ENCODE data around the gene SMIM43. TPM values are rescaled to one million over a fixed set of nuclear protein-coding genes. Genes with fewer than 3 reads are reported as not detected.
"Not testable (repeated sequence)": the region's sequence is repeated elsewhere in the genome, so short reads cannot be mapped to it uniquely, and the experiment has no call there.

SMIM43 gene
- total RNA-seq, 1 donor from 2014 or later: not detected

DNA sequence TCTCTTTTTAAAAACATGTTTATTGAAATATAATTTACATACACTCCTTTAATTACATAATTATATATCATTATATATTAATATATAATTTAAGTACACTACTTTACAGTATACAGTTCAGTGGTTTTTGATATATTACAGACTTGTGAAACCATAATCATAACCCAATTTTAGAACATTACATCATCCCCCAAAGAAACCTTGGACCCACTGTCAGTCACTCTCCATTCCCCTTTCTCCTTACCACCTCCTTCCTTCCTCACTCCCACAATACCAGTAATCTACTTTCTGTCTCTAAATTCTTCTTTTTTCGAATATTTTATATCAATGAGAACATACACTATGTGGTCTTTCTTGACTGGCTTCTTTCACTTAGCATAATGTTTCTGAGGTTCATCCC lies 18.2 kb upstream of the SMIM43 start:
- DNase-seq (ENCODE audit: low spot score): no peak

DNA sequence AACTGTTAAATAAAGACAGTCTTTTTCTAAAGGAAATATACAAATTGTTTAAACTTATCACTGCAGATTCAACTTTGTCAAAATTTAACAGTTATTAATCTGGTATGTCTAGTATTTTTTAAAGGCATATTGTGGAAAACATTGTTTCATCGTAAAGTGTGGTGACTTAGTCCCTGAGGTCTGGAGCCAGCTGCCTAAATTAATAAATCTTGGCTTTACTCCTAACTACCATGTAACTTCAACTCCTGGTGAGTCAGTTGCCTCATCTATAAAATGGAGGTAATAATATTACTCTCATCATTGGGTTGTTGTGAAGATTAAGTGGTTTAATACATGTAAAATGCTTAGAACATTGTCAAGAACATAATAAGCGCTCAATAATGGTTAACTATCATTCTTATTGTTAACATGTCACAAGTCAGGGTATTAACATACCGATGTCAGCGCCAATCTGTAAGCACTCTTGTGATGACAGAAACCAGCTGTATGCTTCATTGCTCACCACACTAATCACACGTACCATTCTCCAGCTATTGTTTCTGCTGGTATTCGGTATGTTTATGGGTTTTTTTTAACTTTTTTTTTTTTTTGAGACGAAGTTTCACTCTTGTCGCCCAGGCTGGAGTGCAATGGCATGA lies 14.1 kb upstream of the SMIM43 start:
- no peak for DNase-seq (ENCODE audit: low spot score)

DNA sequence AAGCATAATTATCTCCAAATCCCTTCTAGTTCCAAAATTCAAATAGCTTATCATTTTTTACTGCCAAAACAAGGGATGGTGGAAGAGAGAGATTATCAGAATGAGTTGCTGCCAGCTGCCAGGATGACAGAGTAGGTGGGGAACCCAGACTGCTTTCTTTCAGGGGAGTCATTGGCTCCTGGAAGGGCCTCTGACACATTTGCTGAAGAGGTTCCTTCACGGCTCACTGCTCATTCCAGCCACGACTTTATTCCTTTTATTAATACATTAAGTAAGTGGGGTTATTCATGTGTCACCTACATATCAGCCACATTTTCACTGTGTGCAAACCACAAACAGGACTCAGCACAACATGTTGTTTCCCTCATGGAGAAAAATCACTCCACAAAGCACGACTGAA lies 12.7 kb upstream of the SMIM43 start:
- no peak for DNase-seq (ENCODE audit: low spot score)

DNA sequence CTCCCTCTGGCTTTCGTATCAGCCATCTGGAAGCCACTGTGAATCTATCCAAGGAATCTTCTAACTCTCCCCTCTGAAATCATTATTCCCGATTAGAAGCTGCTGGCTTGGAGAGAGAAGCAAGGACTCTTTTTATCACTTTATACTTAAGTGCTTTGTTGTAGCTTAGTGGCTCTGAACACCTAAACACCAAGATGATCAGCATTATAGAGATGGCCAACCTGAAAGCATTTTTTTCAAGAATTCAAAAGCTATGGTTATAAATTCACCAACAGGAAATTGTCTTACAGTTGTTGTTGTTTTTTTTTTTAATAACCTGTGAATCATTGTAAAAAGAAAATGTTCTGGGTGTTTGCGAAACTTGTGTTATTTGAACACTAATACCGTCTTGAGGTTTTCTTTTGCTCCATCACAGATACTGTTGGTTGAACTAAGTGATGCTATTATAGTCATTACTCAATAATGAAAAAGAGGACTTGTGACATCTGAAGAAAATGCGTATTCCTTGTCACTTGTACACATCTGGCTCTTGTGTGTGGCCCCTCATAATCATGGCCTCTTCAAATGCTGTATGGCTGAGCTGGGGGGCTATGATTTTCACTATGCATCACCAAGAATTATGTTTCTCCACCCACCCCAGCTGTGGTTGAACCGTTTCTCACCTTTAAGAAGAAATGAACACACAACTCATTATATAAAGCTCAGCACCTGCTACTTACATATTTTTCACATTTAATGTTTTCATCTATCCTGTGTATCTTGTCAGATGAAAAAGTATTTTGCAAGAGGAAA lies 11.8 kb upstream of the SMIM43 start:
- no peak for DNase-seq (ENCODE audit: low spot score)

DNA sequence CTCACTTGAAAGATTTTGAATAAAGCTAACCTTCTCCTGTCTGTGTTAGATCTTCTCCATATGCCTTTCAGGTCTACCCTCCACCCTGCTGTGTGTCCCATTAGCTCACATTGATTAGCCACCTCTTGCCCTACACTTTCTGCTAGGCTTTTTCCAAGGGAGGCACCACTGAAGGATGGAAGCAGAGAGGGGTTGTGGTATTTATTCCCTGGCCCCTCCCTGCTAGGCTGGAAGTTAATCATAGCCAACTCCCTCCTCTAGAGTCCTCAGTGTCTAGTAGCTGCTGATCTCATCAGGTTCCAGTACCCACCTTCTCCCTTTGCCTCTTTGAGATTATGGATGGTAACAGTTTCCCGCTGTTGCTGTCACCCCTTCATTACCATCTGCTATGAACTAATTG lies 8.9 kb upstream of the SMIM43 start:
- DNase-seq (ENCODE audit: low spot score): no peak

DNA sequence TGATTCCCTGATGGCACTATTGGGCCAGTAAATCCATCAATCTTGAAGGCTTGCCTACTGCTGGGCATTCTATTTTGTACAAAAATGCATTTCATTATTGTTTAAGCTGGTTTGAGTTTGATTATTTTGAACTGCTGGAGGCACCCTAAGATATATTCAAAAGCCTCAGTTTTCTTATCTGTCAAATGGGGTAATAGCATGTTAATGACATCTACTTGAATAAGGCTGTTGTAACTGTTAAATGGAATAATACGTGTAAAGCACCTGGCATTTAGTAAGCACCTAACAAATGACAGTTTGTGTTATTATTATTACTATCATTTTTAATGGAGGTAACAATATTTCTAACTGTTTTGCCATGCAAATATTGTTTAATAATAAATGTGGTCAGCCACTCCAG lies 6.9 kb upstream of the SMIM43 start:
- DNase-seq (ENCODE audit: low spot score): no peak

DNA sequence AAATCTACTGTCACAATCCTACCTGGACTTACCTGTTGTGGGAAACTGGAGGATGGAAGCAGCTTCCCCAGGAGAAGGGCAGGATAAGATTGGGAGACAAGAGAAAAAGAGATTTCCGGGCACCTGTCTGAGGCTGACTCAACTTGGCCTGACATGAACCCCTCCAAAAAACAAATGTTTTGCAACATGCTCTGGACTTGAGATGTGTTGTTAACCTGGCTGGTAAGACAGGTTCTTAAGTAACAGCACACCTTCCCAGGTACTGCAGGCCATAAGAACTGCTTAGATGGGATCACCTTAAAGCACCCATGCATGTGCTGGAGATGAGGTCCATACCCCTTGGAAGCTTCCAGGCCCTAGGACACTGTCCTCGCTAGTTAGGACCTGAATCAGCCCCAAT lies 4.4 kb upstream of the SMIM43 start:
- no peak for DNase-seq (ENCODE audit: low spot score)

DNA sequence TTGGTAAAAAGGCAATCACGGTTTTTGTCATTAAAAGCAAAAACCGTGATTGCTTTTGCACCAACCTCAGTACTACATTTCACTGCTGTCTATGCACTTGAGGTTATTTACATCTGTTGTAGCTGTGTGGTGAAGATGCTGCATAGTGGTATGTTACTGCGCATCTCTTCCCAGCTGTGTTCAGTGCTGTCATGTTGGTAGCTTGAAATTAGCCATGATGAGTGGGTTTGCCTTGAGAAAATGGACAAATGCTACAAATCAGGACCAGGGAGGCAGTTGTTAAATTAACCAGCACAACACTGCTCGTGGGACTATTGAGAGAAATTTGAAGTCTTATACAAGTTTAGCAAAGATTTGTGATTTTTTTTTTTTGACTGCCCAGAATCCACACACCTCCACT lies 2.2 kb upstream of the SMIM43 start:
- DNase-seq (ENCODE audit: low spot score): no peak

DNA sequence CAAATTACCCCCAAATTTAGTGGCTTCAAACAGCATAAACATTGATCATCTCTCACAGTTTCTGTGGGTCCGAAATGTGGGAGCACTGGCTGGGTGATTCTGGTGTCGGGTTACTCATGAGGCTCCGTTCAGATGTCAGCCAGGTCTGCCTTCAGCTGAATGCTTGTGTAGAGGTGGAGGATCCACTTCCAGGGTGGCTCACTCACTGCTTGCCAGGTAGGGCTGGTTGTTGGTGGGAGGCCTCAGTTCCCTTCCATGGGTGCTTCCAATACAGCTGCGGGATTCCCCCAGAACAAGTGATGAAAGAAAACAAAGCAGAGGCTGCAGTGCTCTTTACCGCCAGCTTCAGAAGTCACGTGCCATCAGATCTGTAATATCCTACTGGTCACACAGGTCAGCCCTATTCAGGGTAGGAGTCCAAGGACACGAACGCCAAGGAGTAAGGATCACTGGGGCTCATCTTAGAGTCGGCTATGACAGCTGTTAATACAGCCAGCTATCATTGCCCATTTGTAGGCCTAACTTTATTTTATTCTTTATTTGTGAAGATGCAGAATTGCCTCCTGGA lies 1.1 kb upstream of the SMIM43 start:
- no peak for DNase-seq (ENCODE audit: low spot score)

DNA sequence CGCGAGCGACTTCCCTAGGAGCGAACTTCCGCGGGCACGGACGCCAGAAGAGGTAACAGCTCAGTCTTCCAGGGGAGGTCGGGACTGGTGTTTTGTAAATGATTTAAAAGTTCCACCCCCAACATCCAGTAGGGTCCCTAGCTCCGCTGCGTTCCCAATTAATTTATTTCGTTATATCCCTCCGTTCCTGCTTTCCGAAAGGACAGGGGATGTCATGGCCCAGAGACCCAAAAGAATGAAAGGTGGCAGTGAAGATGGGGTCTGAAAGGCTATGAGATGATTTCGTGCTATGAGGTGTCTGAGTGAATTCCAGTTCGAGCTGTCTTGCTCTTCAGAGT lies 373 bp upstream of the SMIM43 start:
- DNase-seq (ENCODE audit: low spot score): no peak

DNA sequence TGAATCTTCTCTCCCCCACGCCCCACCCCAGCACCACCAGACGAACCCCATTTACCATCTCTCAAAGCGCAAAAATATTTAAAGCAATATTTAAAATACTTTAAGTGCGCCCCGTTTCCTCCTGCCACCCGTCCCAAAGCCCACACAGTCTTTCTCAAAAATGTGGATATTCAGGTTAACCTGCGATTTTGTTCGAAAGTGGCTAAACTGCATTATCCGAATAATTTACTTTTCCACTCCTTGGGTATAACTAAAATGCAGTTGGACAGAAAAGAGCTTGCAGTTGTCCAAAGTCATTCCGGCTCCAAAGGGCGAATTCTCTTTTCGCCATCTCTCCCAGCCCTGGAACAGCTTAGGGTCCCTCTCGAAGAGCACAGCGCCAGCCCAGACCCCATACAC lies 662 bp downstream of the SMIM43 start:
- DNase-seq (ENCODE audit: low spot score): no peak

DNA sequence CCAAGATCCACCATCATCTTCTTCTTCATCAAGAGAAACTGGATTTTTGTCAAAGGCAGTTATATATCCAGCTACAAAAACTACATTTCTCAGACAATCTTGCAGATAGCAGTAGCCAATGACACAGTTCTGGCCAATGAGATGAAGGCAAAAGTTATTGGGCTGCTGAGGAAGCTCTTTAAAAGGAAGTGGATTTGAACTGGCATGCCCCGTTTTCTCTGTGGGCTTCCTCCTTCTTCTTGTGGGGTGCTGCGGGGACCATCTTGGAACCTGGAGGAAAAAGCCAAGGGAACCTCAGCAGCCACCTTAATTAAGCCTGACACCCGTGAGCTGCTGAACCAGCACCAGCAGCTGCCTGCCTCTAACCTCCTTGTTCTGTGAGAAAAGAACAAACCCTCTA lies 4.8 kb downstream of the SMIM43 start:
- no peak for DNase-seq (ENCODE audit: low spot score)

DNA sequence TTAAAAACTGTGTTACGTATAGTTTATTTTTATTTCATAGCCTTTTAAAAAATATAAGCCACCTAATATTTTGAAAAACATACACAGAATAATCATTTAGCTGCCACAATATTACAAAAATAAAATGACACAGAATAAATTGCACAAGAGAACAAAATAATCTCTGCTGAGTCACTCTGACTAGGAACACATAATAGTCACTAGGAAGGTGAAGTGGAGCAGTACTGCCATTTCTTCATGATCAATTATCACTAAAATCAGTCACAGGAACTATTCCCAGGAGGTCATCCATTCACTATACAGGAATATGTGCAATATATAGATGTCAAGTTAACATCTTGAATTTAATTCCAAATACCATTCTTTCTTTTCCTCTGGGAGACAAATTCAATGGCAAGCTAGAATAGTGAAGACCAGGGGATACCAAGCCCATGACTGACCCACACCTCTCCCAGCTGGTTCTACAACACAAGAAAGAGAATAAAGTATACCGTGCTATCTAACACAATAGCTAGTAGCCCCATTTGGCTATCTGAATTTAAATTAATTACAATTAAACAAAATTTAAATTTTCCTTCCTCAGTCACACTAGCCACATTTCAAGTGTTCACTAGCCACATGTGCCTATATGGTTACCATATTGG lies 5.9 kb downstream of the SMIM43 start:
- no peak for DNase-seq (ENCODE audit: low spot score)

DNA sequence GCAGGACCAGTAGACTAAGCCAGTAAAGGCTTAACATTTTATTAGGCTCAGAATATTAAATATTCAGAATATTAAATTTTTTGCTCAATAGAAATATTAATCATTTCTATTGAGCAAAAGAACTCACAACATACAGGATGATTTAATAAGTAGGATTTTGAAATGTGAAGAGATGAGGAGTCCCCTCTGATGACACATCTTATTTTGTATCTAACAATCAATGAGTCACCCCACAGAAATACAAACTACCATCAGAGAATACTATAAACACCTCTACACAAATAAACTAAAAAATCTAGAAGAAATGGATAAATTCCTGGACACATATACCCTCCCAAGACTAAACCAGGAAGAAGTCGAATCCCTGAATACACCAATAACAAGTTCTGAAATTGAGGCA lies 12.8 kb downstream of the SMIM43 start:
- not testable (repeated sequence) for DNase-seq (ENCODE audit: low spot score)

DNA sequence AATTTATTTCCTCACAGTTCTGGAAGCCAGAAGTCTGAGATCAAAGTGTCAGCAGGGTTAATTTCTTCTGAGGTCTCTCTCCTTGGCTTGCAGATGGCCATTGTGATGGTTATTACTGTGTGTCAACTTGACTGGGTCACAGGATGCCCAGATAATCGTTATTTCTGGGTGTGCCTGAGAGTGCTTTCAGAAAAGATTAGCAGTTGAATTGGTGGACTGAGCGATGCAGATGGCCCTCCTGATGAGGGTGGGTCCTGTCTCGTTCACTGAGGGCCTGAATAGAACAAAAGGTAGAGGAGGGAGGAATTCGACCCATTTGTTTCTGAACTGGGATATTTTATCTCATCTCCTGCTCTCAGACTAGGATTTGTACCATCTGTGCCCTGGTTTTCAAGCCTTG lies 15.7 kb downstream of the SMIM43 start:
- no peak for DNase-seq (ENCODE audit: low spot score)

DNA sequence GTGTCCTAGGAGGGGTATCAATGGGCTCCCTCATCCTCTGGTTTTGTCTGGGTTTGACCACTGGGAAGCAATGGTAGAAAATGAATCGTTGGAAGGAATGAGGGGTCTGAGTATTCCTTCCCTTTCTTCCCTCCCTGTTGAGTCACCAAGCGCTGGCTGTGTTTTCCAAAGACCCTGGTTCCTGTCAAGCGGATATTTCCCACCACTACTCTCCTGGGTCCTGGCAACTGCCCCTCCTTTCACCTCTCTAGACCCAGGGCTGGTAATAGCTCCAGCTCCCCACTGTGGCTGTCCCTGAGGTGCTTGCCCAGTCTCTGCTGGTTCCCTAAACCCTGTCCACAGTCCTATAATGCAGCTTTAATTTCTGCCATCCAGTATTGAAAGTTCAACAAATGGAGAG lies 22.2 kb downstream of the SMIM43 start:
- DNase-seq (ENCODE audit: low spot score): no peak

DNA sequence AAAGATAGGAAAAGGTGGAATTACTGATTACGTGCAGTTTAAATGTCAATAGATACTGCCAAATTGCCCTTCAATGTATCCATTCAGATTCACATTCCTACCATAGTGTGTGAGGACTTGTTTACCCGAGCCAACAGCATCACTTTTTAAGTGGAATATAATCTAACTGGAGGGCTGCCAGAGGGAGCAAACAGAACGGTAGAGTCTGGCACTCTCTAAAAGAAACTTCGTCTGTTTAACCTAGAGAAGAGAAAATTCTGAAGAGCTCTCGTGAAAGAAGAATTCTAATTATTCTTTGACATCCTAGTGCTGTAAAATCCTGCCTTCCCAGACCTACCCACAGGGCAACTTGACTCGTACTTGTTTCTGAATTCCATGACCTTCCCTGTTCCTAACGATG lies 23.2 kb downstream of the SMIM43 start:
- DNase-seq (ENCODE audit: low spot score): no peak

DNA sequence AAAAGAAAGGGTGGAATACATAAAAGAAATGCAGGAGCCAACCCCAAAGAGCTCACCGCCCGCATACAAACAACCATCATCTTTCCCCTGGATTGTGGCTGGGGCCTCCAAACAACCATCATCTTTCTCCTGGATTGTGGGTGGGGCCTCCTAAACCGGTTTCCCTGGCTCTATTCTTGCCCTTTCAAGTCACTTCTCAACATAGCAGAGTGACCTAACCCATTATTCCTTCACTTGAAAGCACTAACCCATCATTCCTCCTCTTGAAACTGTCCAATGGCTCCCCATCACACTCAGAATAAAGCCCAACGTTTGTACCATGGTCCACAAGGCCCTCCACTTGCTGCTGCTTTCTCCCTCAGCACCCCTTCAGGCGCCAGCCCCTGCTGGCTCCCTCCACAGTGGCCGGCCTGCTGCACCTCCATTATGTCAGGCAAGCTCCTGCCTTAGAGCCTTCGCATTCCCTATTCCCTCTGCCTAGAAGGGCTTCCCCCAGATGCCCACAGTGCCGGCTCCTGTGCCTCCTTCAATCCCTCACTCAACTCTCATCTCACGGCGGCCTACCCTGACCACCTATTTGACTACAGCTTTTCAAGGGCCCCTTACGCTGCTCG lies 24.1 kb downstream of the SMIM43 start:
- no peak for DNase-seq (ENCODE audit: low spot score)

DNA sequence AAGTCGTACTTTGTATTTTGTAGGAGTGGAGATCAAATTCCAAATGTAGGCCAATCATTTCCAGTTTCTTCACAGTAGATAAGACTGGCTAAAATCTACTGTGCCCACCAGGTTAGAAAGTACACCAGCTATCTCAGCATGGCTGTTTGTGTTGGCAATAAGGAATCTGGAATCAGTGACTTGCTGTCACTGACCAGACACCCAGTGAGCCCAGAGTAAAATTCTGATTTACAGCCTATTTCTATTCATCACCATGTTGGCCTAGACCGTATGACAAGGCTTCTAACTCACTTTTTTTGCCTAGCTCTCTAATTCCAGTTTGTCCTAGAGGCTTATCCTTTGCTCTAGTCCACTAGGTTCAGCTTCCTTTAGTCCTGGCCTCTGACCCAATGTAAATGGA lies 25.4 kb downstream of the SMIM43 start:
- no peak for DNase-seq (ENCODE audit: low spot score)

DNA sequence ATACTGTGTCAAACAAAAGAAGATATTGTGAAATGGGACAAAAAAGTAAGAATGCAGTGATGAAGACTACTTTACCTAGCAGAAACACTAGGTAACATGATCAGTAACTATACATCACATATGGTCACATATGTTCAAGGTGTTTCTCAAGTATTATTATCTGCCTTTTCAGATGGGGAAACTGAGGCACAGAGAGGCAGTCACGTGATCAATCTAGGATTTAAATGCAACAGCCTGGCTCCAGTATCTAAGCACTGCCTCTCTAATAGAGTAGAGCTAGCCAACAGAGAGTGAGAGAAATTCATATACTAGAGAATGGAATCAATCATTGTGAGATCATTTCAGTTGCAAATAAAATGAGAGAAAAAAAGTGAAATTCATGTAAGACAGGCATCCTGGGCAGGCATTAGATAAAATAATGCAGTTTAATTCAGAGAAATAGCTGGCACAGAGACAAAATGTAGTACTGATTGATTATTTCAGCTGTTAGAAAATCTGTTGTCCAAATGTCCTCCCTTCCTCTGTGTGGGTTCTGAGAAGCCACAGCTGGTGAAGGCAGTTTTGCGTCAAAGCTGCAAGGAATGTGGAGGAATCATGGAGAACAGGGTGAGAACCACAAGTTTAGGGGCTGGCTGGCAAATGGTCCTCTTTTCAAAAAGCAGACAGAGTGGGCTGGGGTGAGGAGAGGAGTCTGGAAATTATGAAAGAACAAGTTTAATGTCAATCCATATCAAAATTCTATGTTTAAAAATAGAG lies 26.0 kb downstream of the SMIM43 start:
- DNase-seq (ENCODE audit: low spot score): no peak

DNA sequence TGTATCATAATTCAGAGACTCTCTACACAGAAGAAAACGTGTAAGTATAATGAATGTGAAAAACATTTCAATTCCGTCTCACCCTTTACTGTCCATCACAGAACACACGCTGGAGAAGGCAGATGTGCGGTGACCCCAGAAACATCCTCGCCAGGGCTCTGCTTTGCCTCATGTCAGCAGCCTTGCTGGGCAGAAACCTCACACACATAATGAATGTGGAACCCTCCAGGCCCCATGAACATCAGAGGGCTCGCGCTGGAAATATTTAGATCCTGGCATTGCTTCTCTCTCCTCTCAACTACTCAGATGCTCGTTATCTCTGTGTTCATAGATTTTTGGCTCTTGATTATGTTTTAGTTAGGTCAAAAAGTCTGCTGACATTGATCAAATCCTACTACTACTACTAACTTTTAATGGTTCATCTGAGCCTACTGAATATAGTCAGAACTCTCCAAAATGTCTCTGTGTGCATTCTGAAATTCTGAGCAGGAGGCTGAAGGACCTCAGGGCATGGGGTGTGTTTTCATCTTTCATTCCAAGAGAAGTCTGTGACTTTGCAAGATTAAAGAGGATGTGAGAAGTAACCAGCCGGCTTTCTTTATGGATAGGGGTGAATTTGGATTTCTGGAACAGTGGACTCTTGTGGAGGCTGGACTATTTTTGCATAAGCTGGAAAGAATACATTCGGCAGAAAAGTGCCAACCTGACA lies 27.0 kb downstream of the SMIM43 start:
- DNase-seq (ENCODE audit: low spot score): no peak
